Trophoblast cell (in vitro differentiated cells and primary cell): ENCODE results near the gene CLDND2.

Experiments
- DNase-seq, 2 donors: peaks; one replicate each; pipeline ENCODE4 v3.0.0-alpha.2; 2016
- H2AFZ ChIP-seq: 2 replicates; pipeline ENCODE4 v1.6.1; 2013; ENCODE audit warnings: low read length, moderate library complexity, mild to moderate bottlenecking; ENCODE audit not compliant: insufficient read depth, poor library complexity
- H2AK5ac ChIP-seq: 2 replicates; pipeline ENCODE4 v1.6.1; 2013; ENCODE audit warnings: mild to moderate bottlenecking, low read length
- H2BK120ac ChIP-seq: 2 replicates; pipeline ENCODE4 v1.6.1; 2013; ENCODE audit warnings: low read length, mild to moderate bottlenecking, moderate library complexity; ENCODE audit not compliant: insufficient read depth, poor library complexity
- H2BK12ac ChIP-seq: 2 replicates; pipeline ENCODE4 v1.6.1; 2013; ENCODE audit warnings: mild to moderate bottlenecking, low read length, moderate library complexity
- H2BK5ac ChIP-seq: 2 replicates; pipeline ENCODE4 v1.6.1; 2013; ENCODE audit warnings: low read length, low read depth, moderate library complexity, mild to moderate bottlenecking; ENCODE audit not compliant: poor library complexity
- H3K14ac ChIP-seq: 2 replicates; pipeline ENCODE4 v1.6.1; 2013; ENCODE audit warnings: mild to moderate bottlenecking, low read length
- H3K18ac ChIP-seq: 2 replicates; pipeline ENCODE4 v1.6.1; 2013; ENCODE audit warnings: mild to moderate bottlenecking, low read length
- H3K23ac ChIP-seq: 2 replicates; pipeline ENCODE4 v1.6.1; 2013; ENCODE audit warnings: low read length
- H3K27ac ChIP-seq: 2 replicates; pipeline ENCODE4 v1.5.1; 2013; ENCODE audit warnings: low read depth, mild to moderate bottlenecking, inconsistent platforms, low read length, moderate library complexity
- H3K27me3 ChIP-seq: 2 replicates; pipeline ENCODE4 v1.6.1; 2013; ENCODE audit warnings: inconsistent platforms, mild to moderate bottlenecking, low read length, moderate library complexity; ENCODE audit not compliant: insufficient read depth
- H3K36me3 ChIP-seq, 2 experiments: 1 replicate in 1 of 2; 2 replicates in 1 of 2; pipeline ENCODE4 v1.6.1; 2013; ENCODE audit warnings: low read length in 2 of 2, mild to moderate bottlenecking in 2 of 2, moderate library complexity in 1 of 2; ENCODE audit not compliant: insufficient read depth in 2 of 2, control insufficient read depth in 1 of 2
- H3K4ac ChIP-seq: 2 replicates; pipeline ENCODE4 v1.6.1; 2013; ENCODE audit warnings: low read depth, mild to moderate bottlenecking, low read length, moderate library complexity
- H3K4me1 ChIP-seq, 2 experiments: 1 replicate in 1 of 2; 2 replicates in 1 of 2; pipeline ENCODE4 v1.6.1; 2013; ENCODE audit warnings: low read length in 2 of 2, mild to moderate bottlenecking in 2 of 2, moderate library complexity in 1 of 2; ENCODE audit not compliant: insufficient read depth in 2 of 2, control insufficient read depth in 1 of 2
- H3K4me2 ChIP-seq: 2 replicates; pipeline ENCODE4 v1.6.1; 2013; ENCODE audit warnings: inconsistent platforms, mild to moderate bottlenecking, low read length, moderate library complexity
- H3K4me3 ChIP-seq: 2 replicates; pipeline ENCODE4 v1.5.1; 2013; ENCODE audit warnings: mild to moderate bottlenecking, low read depth, low read length, inconsistent platforms
- H3K79me1 ChIP-seq: one replicate; pipeline ENCODE4 v1.6.1; 2013; ENCODE audit warnings: low read length
- H3K79me2 ChIP-seq: 2 replicates; pipeline ENCODE4 v1.6.1; 2013; ENCODE audit warnings: low read length, mild to moderate bottlenecking; ENCODE audit not compliant: control insufficient read depth, insufficient read depth, poor library complexity
- H3K9ac ChIP-seq: 2 replicates; pipeline ENCODE4 v1.6.1; 2013; ENCODE audit warnings: mild to moderate bottlenecking, low read length
- H3K9me3 ChIP-seq: 2 replicates; pipeline ENCODE4 v1.6.1; 2013; ENCODE audit warnings: low read depth, mild to moderate bottlenecking, control low read depth, inconsistent platforms, low read length; ENCODE audit not compliant: insufficient read depth
- H4K12ac ChIP-seq: 2 replicates; pipeline ENCODE4 v1.6.1; 2013; ENCODE audit warnings: low read depth, mild to moderate bottlenecking, low read length, moderate library complexity
- H4K8ac ChIP-seq: 2 replicates; pipeline ENCODE4 v1.6.1; 2013; ENCODE audit warnings: low read depth, mild to moderate bottlenecking, low read length, moderate library complexity
- H4K91ac ChIP-seq: one replicate; pipeline ENCODE4 v1.6.1; 2013; ENCODE audit warnings: low read depth, mild to moderate bottlenecking, low read length, moderate library complexity
- WGBS: extraction: QIAGEN DNeasy Blood & Tissue Kit; methylation state at CpG from one replicate; pipeline ENCODE4 v1.1.7; 2013; ENCODE audit warnings: missing lambda C conversion rate; ENCODE audit not compliant: insufficient read length, insufficient coverage; ENCODE audit errors: extremely low coverage; 5-methylcytosine and 5-hydroxymethylcytosine counted together

The CLDND2 gene

GRCh38 chr19:51319649-51320279, 49.0 kb downstream of the CLDND2 start:
- no peaks in the 10 kb centered on the region for H3K27me3 ChIP-seq
- peaks cover 2% of the 10 kb centered on the region for H3K9me3 ChIP-seq
- H3K4me2 ChIP-seq: no peak overlapping the region

GRCh38 chr19:51318687-51319648, 49.8 kb downstream of the CLDND2 start:
- Histone ChIP-seq H3K4me2 (no peak overlapping the region), H3K9ac (no peak overlapping the region), H2AFZ (no peak overlapping the region), H2AK5ac (no peak overlapping the region), H3K36me3 (no peaks in the 10 kb centered on the region), H3K79me1 (no peaks in the 10 kb centered on the region), H3K4me1 (no peaks in the 10 kb centered on the region), H3K27ac (no peak overlapping the region), H3K23ac (no peak overlapping the region), H3K79me2 (no peaks in the 10 kb centered on the region), H3K27me3 (no peaks in the 10 kb centered on the region), H3K18ac (no peak overlapping the region), H4K8ac (no peak overlapping the region), H4K12ac (no peak overlapping the region), H2BK120ac (no peak overlapping the region), H4K91ac (no peak overlapping the region), H3K14ac (no peak overlapping the region), H3K4me3 (no peak overlapping the region), H3K4ac (no peak overlapping the region), H2BK5ac (no peak overlapping the region), H2BK12ac (no peak overlapping the region), H3K9me3 (peaks cover 4% of the 10 kb centered on the region)
- no CpG with 5 or more reads among the region's 23 CpGs for WGBS
- DNase-seq: no peak

More at GRCh38 chr19:51319649-51320279, 49.0 kb downstream of the CLDND2 start:
- Histone ChIP-seq H3K4me3 (no peak overlapping the region), H3K4me1 (no peaks in the 10 kb centered on the region), H4K91ac (no peak overlapping the region), H3K18ac (no peak overlapping the region), H3K27ac (no peak overlapping the region), H3K79me1 (no peaks in the 10 kb centered on the region), H3K4ac (no peak overlapping the region), H3K36me3 (no peaks in the 10 kb centered on the region), H2AFZ (no peak overlapping the region), H2BK5ac (no peak overlapping the region), H3K14ac (no peak overlapping the region), H2AK5ac (no peak overlapping the region), H2BK12ac (no peak overlapping the region), H4K8ac (no peak overlapping the region), H4K12ac (no peak overlapping the region), H3K9ac (no peak overlapping the region), H3K79me2 (no peaks in the 10 kb centered on the region), H2BK120ac (no peak overlapping the region), H3K23ac (no peak overlapping the region)
- no peak for DNase-seq
- WGBS: no CpG with 5 or more reads among the region's 14 CpGs

- no peak overlapping the region for H3K4ac ChIP-seq
- WGBS: no CpG with 5 or more reads among the region's 1 CpG
- H3K4me3 ChIP-seq: no peak overlapping the region
- no peaks in the 10 kb centered on the region for H3K79me2 ChIP-seq
- no peaks in the 10 kb centered on the region for H3K27me3 ChIP-seq
- no peak overlapping the region for H2BK12ac ChIP-seq
- no peak overlapping the region for H3K14ac ChIP-seq
- no peak overlapping the region for H2AFZ ChIP-seq
- H4K12ac ChIP-seq: no peak overlapping the region
- no peaks in the 10 kb centered on the region for H3K36me3 ChIP-seq
- H3K4me1 ChIP-seq: no peaks in the 10 kb centered on the region
- H3K9me3 ChIP-seq: peaks cover 4% of the 10 kb centered on the region
- no peak overlapping the region for H3K18ac ChIP-seq
- H3K9ac ChIP-seq: no peak overlapping the region
- no peak overlapping the region for H4K91ac ChIP-seq
- H3K4me2 ChIP-seq: no peak overlapping the region
- no peak overlapping the region for H3K27ac ChIP-seq
- no peak overlapping the region for H4K8ac ChIP-seq
- H3K23ac ChIP-seq: no peak overlapping the region
- no peak overlapping the region for H2BK120ac ChIP-seq
- H3K79me1 ChIP-seq: no peaks in the 10 kb centered on the region
- DNase-seq: no peak
- H2BK5ac ChIP-seq: no peak overlapping the region
- H2AK5ac ChIP-seq: no peak overlapping the region
Observed at GRCh38 chr19:51317968-51318367, 50.8 kb downstream of the CLDND2 start.

- Histone ChIP-seq H3K4me2 (no peak overlapping the region), H4K12ac (no peak overlapping the region), H3K79me1 (no peaks in the 10 kb centered on the region), H2BK12ac (no peak overlapping the region), H3K27me3 (no peaks in the 10 kb centered on the region), H3K4me1 (no peaks in the 10 kb centered on the region), H3K4ac (no peak overlapping the region), H3K23ac (no peak overlapping the region), H2AK5ac (no peak overlapping the region), H2BK120ac (no peak overlapping the region), H3K4me3 (no peak overlapping the region), H2BK5ac (no peak overlapping the region), H4K91ac (no peak overlapping the region), H3K27ac (no peak overlapping the region), H3K9ac (no peak overlapping the region), H3K14ac (no peak overlapping the region), H2AFZ (no peak overlapping the region), H3K9me3 (peaks cover 4% of the 10 kb centered on the region), H4K8ac (no peak overlapping the region), H3K36me3 (no peaks in the 10 kb centered on the region), H3K18ac (no peak overlapping the region), H3K79me2 (no peaks in the 10 kb centered on the region)
- whole genome bisulfite sequencing: no CpG with 5 or more reads among the region's 3 CpGs
- DNase-seq: no peak
Observed at GRCh38 chr19:51317376-51317775, 51.4 kb downstream of the CLDND2 start.
